Smooth muscle cell of the pulmonary artery (primary cell): ENCODE measurements around the gene NALF2. TPM values are rescaled to one million over a fixed set of nuclear protein-coding genes. Genes with fewer than 3 reads are reported as not detected.

Experiments used
- total RNA-seq: library from RNA; depleted of rRNA; stranded (reverse); fragments of >200 nt; gene quantifications from 2 replicates; pipeline ENCODE4 v1.2.3, GENCODE V29; 2014

Gene NALF2
- not detected in 2 replicates for total RNA-seq

GRCh38 chrX:69503782-69504625, at the start of gene NALF2:
NALF2 (plus strand) TSS chrX:69504326; CDS start chrX:69505283, 957 bp downstream.

Other genes starting within 250 kb of the NALF2 start
- gene EDA, start 111.8 kb downstream of the NALF2 start, total RNA-seq, result 0.30 and 1.8 TPM in 2 replicates